ENCODE data around the gene TFIP11. TPM values are rescaled to one million over a fixed set of nuclear protein-coding genes. Genes with fewer than 3 reads are reported as not detected.

The TFIP11 gene
- total and polyA plus RNA-seq, 10 donors = 21.5 to 46.3 (median 41.2) TPM

DNA sequence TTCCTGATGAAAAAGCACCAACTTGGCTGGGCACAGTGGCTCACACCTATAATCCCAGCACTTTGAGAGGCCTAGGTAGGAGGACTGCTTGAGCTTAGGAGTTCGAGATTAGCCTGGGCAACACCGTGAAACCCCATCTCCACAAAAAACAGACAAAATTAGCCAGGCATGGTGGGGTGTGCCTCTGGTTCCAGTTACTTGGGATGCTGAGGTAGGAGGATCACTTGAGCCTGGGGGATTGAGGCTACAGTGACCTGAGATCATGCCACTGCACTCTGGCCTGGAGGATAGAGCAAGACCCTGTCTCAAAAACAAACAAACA, 31.7 kb downstream of the TFIP11 start:
- intact Hi-C loops (cut with DNase I; ENCODE audit: low total_unique reads) = loop anchor here (10.0 kb wide), 1 partner anchor 184 kb away; no protein-coding TSS in a partner anchor
- peaks cover 55 to 95% (median 80%) of the 10 kb centered on the region in 6 donors for H3K4me1 ChIP-seq
- H3K36me3 ChIP-seq = peaks cover 0 to 41% (median 18%) of the 10 kb centered on the region in 6 donors
- H3K9me3 ChIP-seq = no peaks in the 10 kb centered on the region
- TF ChIP-seq POLR2AphosphoS5 (IDR thresholded peaks at IDR 0.05) (no peak), CTCF (IDR thresholded peaks at IDR 0.05 in 8 of 11, conservative IDR thresholded peaks at IDR 0.05 in 3 of 11) (no peak), POLR2A (IDR thresholded peaks at IDR 0.05) (no peak)
- WGBS, 5 donors = 69 to 87% (median 80%) methylated on average over 2 of the region's 2 CpGs
- no peak for DNase-seq
- peak overlapping the region in 3 of 8 donors; percentile 47 to 98 (median 58) for H3K27ac ChIP-seq
- H3K27me3 ChIP-seq (replicated peaks in 1 of 7) = no peaks in the 10 kb centered on the region
- peak overlapping the region in 1 of 8 donors; percentile 53 for H3K4me3 ChIP-seq

GRCh38 chr22:26479792-26480610, 32.3 kb downstream of the TFIP11 start:
- intact Hi-C loops (cut with DNase I; ENCODE audit: low total_unique reads) = loop anchor here (10.0 kb wide), 1 partner anchor 185 kb away; no protein-coding TSS in a partner anchor
- H3K27ac ChIP-seq = peak overlapping the region in 7 of 8 donors; percentile 9 to 98 (median 51)
- no peak for TF ChIP-seq POLR2A (IDR thresholded peaks at IDR 0.05)
- TF ChIP-seq CTCF (IDR thresholded peaks at IDR 0.05 in 8 of 11, conservative IDR thresholded peaks at IDR 0.05 in 3 of 11) = no peak
- TF ChIP-seq POLR2AphosphoS5 (IDR thresholded peaks at IDR 0.05) = no peak
- DNase-seq = no peak
- H3K9me3 ChIP-seq = no peaks in the 10 kb centered on the region
- peak overlapping the region in 6 of 8 donors; percentile 2 to 53 (median 12) for H3K4me3 ChIP-seq
- H3K27me3 ChIP-seq (replicated peaks in 1 of 7) = no peaks in the 10 kb centered on the region
- peaks cover 0 to 45% (median 24%) of the 10 kb centered on the region in 6 donors for H3K36me3 ChIP-seq
- 52 to 59% (median 56%) methylated on average over 12 of the region's 12 CpGs for WGBS, 5 donors
- H3K4me1 ChIP-seq = peaks cover 51 to 95% (median 74%) of the 10 kb centered on the region in 6 donors

DNA sequence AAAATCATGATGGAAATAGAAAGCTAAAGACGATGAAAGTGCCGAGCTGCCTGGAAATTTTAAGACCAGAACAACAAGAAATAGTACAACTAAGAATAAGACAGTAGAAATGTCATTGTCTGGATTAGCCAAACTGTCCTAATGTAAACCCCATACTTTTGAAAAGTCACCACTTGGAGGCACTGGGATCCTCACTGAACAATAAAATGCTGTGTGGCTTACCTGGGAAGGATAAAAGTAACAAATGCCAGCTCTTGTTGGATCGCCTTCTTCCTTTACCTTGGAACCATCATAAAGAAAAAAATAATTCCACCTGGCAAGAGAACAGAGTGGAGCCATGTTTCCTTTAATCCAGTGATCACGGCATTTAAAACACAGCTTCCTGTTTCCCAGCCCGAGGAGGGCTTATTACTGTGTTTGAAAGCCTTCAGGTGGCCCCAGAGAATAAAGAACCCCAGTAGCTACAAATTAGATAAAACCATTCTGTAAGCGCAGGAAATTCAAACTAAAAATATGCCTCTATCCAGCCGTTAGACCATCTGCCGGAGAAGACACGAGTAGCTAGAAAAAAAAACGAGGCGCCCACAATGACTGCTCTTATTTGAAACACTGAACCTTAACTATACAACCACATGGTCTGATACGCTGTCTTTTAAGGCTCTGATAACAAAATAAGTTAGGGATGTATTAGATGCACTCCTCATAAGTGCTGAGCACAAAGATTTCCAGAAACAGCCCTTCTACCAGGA, 33.1 kb downstream of the TFIP11 start:
- no peak for DNase-seq
- H3K27me3 ChIP-seq (replicated peaks in 1 of 7) = no peaks in the 10 kb centered on the region
- WGBS, 5 donors = 27 to 36% (median 31%) methylated on average over 12 of the region's 12 CpGs
- H3K4me1 ChIP-seq = peaks cover 44 to 95% (median 66%) of the 10 kb centered on the region in 6 donors
- H3K27ac ChIP-seq = peak overlapping the region in 7 of 8 donors; percentile 9 to 98 (median 51)
- H3K36me3 ChIP-seq = peaks cover 0 to 53% (median 29%) of the 10 kb centered on the region in 6 donors
- H3K4me3 ChIP-seq = peak overlapping the region in 6 of 8 donors; percentile 2 to 53 (median 12)
- TF ChIP-seq CTCF (IDR thresholded peaks at IDR 0.05 in 8 of 11, conservative IDR thresholded peaks at IDR 0.05 in 3 of 11) (peak in 1 of 11 experiments; percentile 11), POLR2AphosphoS5 (IDR thresholded peaks at IDR 0.05) (no peak)
- intact Hi-C loops (cut with DNase I; ENCODE audit: low total_unique reads) = no loop called here
- H3K9me3 ChIP-seq = no peaks in the 10 kb centered on the region
